ENCODE results near the gene ASXL2.
"Not testable (repeated sequence)": the region's sequence is repeated elsewhere in the genome, so short reads cannot be mapped to it uniquely, and the experiment has no call there.

DNA sequence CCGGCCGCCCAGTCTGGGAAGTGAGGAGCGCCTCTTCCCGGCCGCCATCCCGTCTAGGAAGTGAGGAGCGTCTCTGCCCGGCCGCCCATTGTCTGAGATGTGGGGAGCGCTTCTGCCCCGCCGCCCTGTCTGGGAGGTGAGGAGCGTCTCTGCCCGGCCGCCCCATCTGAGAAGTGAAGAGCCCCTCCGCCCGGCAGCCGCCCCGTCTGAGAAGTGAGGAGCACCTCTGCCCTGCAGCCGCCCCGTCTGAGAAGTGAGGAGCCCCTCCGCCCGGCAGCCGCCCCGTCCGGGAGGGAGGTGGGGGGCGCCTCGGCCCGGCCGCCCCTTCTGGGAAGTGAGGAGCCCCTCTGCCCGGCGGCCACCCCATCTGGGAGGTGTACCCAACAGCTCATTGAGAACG, 172.7 kb downstream of the ASXL2 start:
- TF ChIP-seq, protein P1, sequence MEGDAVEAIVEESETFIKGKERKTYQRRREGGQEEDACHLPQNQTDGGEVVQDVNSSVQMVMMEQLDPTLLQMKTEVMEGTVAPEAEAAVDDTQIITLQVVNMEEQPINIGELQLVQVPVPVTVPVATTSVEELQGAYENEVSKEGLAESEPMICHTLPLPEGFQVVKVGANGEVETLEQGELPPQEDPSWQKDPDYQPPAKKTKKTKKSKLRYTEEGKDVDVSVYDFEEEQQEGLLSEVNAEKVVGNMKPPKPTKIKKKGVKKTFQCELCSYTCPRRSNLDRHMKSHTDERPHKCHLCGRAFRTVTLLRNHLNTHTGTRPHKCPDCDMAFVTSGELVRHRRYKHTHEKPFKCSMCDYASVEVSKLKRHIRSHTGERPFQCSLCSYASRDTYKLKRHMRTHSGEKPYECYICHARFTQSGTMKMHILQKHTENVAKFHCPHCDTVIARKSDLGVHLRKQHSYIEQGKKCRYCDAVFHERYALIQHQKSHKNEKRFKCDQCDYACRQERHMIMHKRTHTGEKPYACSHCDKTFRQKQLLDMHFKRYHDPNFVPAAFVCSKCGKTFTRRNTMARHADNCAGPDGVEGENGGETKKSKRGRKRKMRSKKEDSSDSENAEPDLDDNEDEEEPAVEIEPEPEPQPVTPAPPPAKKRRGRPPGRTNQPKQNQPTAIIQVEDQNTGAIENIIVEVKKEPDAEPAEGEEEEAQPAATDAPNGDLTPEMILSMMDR (conservative IDR thresholded peaks at IDR 0.05): not testable (repeated sequence)
- not testable (repeated sequence) for TF ChIP-seq EZH2 (IDR thresholded peaks at IDR 0.05; ENCODE audit: low read depth)

Data from PC-9 (cell line).